IPS-18a (cell line): Measurements from ENCODE around the gene TRMT10A.
"Not testable (repeated sequence)": the region's sequence is repeated elsewhere in the genome, so short reads cannot be mapped to it uniquely, and the experiment has no call there.

Source experiments
- H3K27ac ChIP-seq: one replicate; pipeline ENCODE4 v1.5.1; 2013; ENCODE audit warnings: low read length
- H3K27me3 ChIP-seq: one replicate; pipeline ENCODE4 v1.6.1; 2013; ENCODE audit warnings: mild to moderate bottlenecking, low read length; ENCODE audit not compliant: control insufficient read depth, insufficient read depth
- H3K36me3 ChIP-seq: one replicate; pipeline ENCODE4 v1.6.1; 2013; ENCODE audit warnings: low read depth, low read length; ENCODE audit not compliant: control insufficient read depth
- H3K4me1 ChIP-seq: one replicate; pipeline ENCODE4 v1.6.1; 2013; ENCODE audit warnings: low read depth, low read length; ENCODE audit not compliant: control insufficient read depth
- H3K4me3 ChIP-seq: one replicate; pipeline ENCODE4 v1.5.1; 2013; ENCODE audit warnings: low read length
- H3K9ac ChIP-seq: one replicate; pipeline ENCODE4 v1.6.1; 2013; ENCODE audit warnings: mild to moderate bottlenecking, low read length, moderate library complexity
- H3K9me3 ChIP-seq: one replicate; pipeline ENCODE4 v1.6.1; 2013; ENCODE audit warnings: low read depth, low read length; ENCODE audit not compliant: control insufficient read depth

Gene TRMT10A

DNA sequence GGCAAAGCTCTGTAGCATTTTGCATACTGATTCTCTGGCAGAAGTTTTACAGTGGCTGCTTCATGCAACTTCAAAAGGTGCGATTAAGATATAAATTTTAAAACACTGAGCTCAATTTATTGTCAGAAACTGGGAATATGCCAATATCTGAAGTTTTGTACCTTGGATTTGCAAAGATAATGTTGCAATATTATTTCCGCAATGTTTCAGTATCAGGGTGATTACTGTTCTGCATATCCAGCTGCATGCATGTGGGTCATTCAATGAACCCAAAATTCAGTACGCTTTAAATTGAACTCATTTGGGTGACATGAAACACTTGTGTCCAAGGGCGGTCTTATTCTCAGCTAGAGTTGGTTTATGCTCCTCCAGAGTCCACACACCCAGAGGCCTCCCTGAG, 26.2 kb downstream of the TRMT10A start:
- no peak overlapping the region for H3K27ac ChIP-seq
- H3K36me3 ChIP-seq = no peaks in the 10 kb centered on the region
- H3K9ac ChIP-seq = no peak overlapping the region
- H3K27me3 ChIP-seq = no peaks in the 10 kb centered on the region
- H3K4me1 ChIP-seq = no peaks in the 10 kb centered on the region
- H3K9me3 ChIP-seq = no peaks in the 10 kb centered on the region
- H3K4me3 ChIP-seq = no peak overlapping the region

DNA sequence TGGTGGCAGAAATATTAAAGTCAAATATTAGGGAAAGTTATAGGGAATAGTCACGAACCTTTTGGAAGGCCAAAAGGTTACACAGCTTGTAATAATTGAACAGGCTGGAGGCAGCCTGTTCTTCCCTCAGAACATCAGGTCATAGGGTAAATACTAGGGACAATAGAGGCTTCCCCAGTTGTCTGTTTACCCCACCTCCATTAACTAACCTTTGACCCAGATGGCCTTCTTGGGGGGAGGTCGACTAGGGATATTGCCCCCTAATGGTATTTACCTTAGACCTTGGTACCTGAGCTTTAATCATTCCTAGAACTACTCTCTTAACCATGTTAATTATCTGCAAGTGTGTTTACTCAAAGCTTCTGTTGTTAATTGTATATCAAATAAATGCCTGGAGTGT, 27.0 kb downstream of the TRMT10A start:
- H3K36me3 ChIP-seq = no peaks in the 10 kb centered on the region
- no peaks in the 10 kb centered on the region for H3K27me3 ChIP-seq
- no peak overlapping the region for H3K4me3 ChIP-seq
- no peaks in the 10 kb centered on the region for H3K4me1 ChIP-seq
- H3K9me3 ChIP-seq = no peaks in the 10 kb centered on the region
- H3K27ac ChIP-seq = no peak overlapping the region
- no peak overlapping the region for H3K9ac ChIP-seq

DNA sequence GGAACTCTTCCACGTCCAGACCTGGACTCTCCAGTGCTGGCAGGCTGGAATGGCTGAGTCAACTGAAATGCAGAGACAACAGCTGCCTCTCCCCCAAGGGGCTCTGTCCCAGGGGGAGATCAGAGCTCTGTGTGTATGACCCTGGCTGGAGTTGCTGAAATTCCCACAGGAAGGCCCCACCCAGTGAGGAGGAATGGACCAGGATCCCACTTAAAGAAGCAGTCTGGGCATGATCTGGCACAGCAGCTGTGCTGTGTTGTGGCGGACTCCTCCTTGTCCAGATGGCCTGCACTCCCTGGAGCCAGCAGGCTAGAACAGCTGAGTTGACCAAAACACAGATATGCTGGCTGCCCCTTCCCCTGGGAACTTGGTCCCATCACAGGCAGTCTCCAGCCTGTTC, 27.6 kb downstream of the TRMT10A start:
- no peaks in the 10 kb centered on the region for H3K36me3 ChIP-seq
- H3K4me3 ChIP-seq = no peak overlapping the region
- no peak overlapping the region for H3K27ac ChIP-seq
- H3K4me1 ChIP-seq = no peaks in the 10 kb centered on the region
- H3K9ac ChIP-seq = no peak overlapping the region
- no peaks in the 10 kb centered on the region for H3K27me3 ChIP-seq
- no peaks in the 10 kb centered on the region for H3K9me3 ChIP-seq

DNA sequence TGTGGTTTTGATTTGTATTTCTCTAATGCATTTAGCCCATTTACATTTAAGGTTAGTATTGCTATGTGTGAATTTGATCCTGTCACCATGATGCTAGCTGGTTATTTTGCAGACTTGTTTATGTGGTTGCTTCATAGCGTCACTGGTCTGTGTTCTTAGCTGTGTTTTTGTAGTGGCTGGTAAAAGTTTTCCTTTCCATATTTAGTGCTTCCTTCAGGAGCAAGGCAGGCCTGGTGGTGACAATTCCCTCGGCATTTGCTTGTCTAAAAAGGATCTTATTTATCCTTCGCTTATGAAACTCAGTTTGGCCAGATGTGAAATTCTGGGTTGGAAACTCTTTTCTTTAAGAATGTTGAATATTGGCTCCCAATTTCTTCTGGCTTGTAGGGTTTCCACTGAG, 29.1 kb downstream of the TRMT10A start:
- not testable (repeated sequence) for H3K4me3 ChIP-seq, H3K9me3 ChIP-seq, H3K4me1 ChIP-seq, H3K36me3 ChIP-seq, H3K27me3 ChIP-seq, H3K9ac ChIP-seq, H3K27ac ChIP-seq

DNA sequence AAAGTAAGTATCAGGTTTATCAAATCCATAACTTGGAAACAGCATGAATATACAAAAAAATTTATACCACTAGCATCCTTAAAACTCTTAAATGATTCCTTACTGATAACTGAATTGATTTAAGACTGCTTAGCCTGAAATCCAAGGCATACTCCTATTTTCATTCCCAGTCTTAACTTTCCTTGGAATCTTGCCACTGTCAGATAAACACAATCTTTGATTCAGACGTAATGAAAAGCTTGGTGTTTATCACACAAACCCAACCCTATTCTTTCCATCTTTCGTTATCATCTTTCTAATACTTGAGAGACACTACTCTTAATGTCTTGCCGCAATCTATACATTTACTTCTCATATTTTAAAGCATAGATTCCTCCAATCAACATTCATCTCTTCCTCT, 33.9 kb downstream of the TRMT10A start:
- Histone ChIP-seq H3K4me3 (no peak overlapping the region), H3K9ac (no peak overlapping the region), H3K36me3 (no peaks in the 10 kb centered on the region), H3K4me1 (no peaks in the 10 kb centered on the region), H3K27me3 (no peaks in the 10 kb centered on the region), H3K27ac (no peak overlapping the region), H3K9me3 (no peaks in the 10 kb centered on the region)

DNA sequence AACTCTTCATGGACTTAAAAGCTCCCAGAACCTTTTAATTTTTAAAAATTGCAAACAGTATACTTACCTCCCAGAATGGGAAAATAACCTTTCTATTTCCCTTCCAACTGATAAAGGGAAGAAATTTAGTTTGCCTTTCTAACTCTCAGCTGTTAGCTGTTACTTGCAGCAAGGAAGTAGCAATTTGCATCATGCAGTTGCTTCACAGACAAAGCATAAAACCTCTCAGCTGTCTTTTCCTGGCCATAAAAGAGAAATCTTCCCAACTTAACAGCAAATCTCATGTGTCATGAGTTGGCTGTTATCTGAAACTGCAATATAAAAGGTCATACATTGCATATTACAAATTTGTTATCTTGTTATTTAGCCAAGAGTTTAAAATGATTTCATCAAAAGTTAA, 34.6 kb downstream of the TRMT10A start:
- Histone ChIP-seq H3K4me3 (no peak overlapping the region), H3K36me3 (no peaks in the 10 kb centered on the region), H3K9ac (no peak overlapping the region), H3K27me3 (no peaks in the 10 kb centered on the region), H3K4me1 (no peaks in the 10 kb centered on the region), H3K9me3 (no peaks in the 10 kb centered on the region), H3K27ac (no peak overlapping the region)

DNA sequence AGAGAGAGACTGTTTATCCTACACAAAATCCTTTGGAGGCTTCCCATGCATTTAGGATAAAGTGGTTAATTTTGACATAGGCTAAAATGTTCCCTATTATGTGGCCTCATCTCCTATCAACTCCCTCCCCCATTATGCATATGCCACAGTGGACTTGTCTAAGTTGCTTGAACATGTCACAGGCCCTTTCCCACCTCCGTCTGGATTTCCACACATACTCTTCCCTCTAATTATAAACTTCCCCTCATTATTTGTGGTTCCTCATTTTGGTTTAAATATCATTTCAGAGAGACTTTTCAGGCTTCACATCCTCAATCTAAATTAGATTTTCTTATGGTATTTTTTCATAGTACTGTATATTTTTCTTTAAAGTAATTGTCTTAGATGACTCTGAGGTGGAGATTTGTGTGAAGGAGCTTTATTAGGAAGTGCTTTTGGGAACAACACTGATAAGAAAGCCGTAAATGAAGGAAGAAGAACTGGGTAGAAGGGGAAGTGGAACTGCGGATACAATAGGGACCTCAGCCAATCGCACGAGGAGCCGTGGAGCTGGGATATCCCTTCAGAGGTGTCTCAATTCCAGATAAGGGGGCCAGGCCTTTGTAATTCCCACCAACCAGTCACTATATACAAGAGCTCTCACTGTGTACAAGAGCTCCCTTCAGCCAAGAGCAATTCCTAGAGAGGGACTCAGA, 45.1 kb downstream of the TRMT10A start:
- Histone ChIP-seq H3K27ac (no peak overlapping the region), H3K4me3 (no peak overlapping the region), H3K36me3 (no peaks in the 10 kb centered on the region), H3K9ac (no peak overlapping the region), H3K27me3 (no peaks in the 10 kb centered on the region), H3K9me3 (no peaks in the 10 kb centered on the region), H3K4me1 (no peaks in the 10 kb centered on the region)

DNA sequence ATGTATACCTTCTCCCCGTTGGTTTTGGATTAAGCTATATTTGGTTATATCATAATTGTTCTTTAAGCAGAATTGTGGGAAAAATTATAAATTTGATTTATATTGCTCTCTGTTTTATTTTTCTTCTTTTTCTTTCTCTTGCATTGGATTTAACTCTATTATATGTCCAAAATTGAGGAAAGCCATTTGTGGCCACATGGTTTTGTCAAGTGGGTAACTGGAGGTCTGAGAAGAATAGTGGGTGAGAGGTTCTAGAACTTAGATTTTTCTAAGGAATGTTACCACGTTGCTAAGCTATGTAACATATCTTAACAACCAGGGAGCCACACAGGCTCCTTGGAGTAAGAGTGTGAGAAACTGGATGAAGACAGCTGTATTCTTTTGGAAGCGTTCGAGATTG, 53.1 kb downstream of the TRMT10A start, which contains the start of gene C4orf17:
TSS of gene C4orf17 (plus strand) at position 301 of the 400 bp plus-strand sequence. CDS start 2,061 bp downstream, outside the sequence.
- no peaks in the 10 kb centered on the region for H3K9me3 ChIP-seq
- H3K4me3 ChIP-seq = no peak within 1 kb of the TSS
- no peak within 1 kb of the TSS for H3K27ac ChIP-seq
- no peaks in the 10 kb centered on the region for H3K36me3 ChIP-seq
- no peaks in the 10 kb centered on the region for H3K4me1 ChIP-seq
- no peak within 1 kb of the TSS for H3K9ac ChIP-seq
- H3K27me3 ChIP-seq = no peaks in the 10 kb centered on the region

DNA sequence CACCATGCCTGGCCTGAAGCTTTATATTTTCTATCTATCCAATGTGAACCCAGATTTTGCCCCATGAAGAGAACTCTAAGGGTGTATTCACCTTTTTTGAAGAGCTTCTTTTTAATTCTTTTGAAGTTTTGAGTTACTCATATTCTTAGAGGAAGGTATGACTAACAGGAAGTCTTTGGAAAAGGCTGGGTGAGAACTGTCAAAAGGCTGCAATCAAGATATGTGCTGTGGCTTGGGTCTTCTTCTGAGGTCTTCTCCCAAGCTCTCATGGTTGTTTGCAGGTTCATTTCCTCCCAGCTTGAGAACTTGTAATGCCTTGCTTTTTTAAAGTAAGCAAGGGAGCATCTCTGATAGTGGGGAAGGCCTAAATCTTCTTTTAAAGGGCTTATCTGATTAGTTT, 56.1 kb downstream of the TRMT10A start:
- Histone ChIP-seq H3K27me3 (no peaks in the 10 kb centered on the region), H3K9me3 (no peaks in the 10 kb centered on the region), H3K4me3 (no peak overlapping the region), H3K36me3 (no peaks in the 10 kb centered on the region), H3K4me1 (no peaks in the 10 kb centered on the region), H3K9ac (no peak overlapping the region), H3K27ac (no peak overlapping the region)

DNA sequence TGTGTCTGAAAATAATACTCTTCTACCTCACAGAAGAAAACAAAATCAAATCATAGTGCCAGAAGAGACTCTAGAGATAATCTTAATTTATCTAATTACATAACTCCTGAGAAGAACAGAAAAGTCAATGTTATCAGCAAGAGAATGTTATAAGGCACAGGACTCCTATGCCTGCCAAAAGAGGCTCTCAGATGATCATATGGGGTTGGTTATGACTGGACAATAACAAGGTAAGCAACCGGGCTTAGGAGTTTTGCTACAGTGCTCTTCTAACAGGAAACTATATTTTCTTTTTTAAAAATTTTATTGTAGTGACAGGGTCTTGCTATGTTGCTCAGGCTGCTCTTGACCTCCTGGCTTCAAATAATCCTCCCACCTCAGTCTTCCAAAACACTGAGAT, 56.5 kb downstream of the TRMT10A start:
- H3K9me3 ChIP-seq = no peaks in the 10 kb centered on the region
- H3K36me3 ChIP-seq = no peaks in the 10 kb centered on the region
- no peak overlapping the region for H3K4me3 ChIP-seq
- no peaks in the 10 kb centered on the region for H3K4me1 ChIP-seq
- H3K27me3 ChIP-seq = no peaks in the 10 kb centered on the region
- no peak overlapping the region for H3K27ac ChIP-seq
- H3K9ac ChIP-seq = no peak overlapping the region

DNA sequence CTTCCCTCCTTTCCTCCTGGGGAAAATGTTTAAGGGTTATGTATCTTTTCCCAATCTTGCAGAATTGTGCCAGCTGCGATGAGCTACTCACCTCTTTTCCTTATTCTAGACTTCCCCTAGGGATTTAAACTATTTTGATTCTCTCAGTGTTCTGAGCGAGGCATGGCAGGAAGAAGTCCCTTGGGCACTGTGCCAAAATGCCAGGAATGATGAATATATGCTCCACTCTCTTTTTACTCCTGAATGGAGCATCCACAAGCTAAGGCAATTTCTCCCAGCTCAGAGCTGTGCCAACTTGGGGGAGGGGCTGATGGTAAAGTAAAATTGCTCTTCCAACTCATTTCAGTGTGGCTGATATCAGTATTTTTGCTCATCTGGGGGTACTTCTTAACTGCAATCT, 57.1 kb downstream of the TRMT10A start:
- no peaks in the 10 kb centered on the region for H3K36me3 ChIP-seq
- H3K4me1 ChIP-seq = no peaks in the 10 kb centered on the region
- no peaks in the 10 kb centered on the region for H3K27me3 ChIP-seq
- no peak overlapping the region for H3K9ac ChIP-seq
- no peak overlapping the region for H3K27ac ChIP-seq
- no peaks in the 10 kb centered on the region for H3K9me3 ChIP-seq
- H3K4me3 ChIP-seq = no peak overlapping the region

DNA sequence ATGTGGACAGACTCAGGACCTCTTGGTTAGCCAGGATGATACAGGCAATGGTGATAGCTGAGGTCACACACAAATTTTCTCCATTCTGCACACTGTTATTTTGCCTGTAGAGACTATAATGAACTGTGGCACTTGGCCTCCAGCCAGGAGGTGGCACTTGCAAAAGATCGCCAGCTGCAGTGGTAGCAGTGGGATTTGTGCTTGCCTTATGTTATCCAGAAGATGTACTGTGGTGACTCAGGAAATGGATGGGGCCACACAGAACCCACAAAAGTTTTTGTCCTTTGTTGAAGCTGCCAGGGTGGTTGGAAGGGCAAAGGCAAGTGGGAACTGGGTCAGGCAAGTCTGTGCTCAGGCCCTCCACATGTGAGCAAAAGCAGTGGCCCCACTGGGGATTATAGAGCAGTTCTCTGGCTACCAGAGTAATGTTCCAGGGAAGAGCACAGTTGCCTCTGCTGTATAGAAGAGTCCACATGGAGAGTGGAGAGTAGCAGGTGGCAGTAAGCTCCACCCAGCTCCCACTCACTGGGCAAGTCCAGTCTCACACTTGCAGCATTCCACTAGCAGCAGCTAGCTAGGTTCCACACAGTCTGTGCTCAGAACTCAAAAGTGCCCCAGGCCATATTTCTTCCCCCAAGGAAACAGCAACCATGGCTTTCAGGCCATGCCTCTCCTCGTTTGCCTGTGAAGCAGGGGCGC, 58.9 kb downstream of the TRMT10A start:
- H3K9ac ChIP-seq = no peak overlapping the region
- no peaks in the 10 kb centered on the region for H3K4me1 ChIP-seq
- H3K9me3 ChIP-seq = no peaks in the 10 kb centered on the region
- no peaks in the 10 kb centered on the region for H3K36me3 ChIP-seq
- no peak overlapping the region for H3K27ac ChIP-seq
- no peak overlapping the region for H3K4me3 ChIP-seq
- H3K27me3 ChIP-seq = no peaks in the 10 kb centered on the region
